Activated T-helper 1 cell treated with anti-CD3 and anti-CD28 coated beads, Interleukin-2, amount 50 U/mL, for 16 hours (primary cell): ENCODE measurements around the gene CACNA1S.

Experiments used
- DNase-seq, 2 donors: peaks; one replicate each; pipeline ENCODE4 v3.0.0-alpha.2; 2020; ENCODE audit warnings: low read depth in 1 of 2, low spot score in 1 of 2

The CACNA1S gene

GRCh38 chr1:201015551-201016091 is 96.6 kb downstream of the CACNA1S start:
- no peak for DNase-seq

- no peak for DNase-seq
These were observed 97.4 kb downstream of the CACNA1S start for GRCh38 chr1:201014816-201015200.

- no peak for DNase-seq
These were observed 98.0 kb downstream of the CACNA1S start for GRCh38 chr1:201013991-201014815.

GRCh38 chr1:201013031-201013485 is 99.2 kb downstream of the CACNA1S start:
- no peak for DNase-seq

GRCh38 chr1:201011616-201012015 is 100.6 kb downstream of the CACNA1S start:
- DNase-seq: no peak

- no peak for DNase-seq
These were observed 102.1 kb downstream of the CACNA1S start for GRCh38 chr1:201009962-201010645.

- DNase-seq: no peak
These were observed 103.4 kb downstream of the CACNA1S start for GRCh38 chr1:201008666-201009360.

GRCh38 chr1:201007481-201007880 is 104.7 kb downstream of the CACNA1S start:
- DNase-seq: no peak

- no peak for DNase-seq
These were observed 105.8 kb downstream of the CACNA1S start for GRCh38 chr1:201006450-201006849.

- no peak for DNase-seq
These were observed 107.5 kb downstream of the CACNA1S start for GRCh38 chr1:201004732-201005131.

GRCh38 chr1:201004154-201004553 is 108.1 kb downstream of the CACNA1S start:
- DNase-seq: no peak

GRCh38 chr1:201002510-201002909 is 109.7 kb downstream of the CACNA1S start:
- DNase-seq: no peak

- no peak for DNase-seq
These were observed 110.3 kb downstream of the CACNA1S start for GRCh38 chr1:201001962-201002361.

- no peak for DNase-seq
These were observed 111.8 kb downstream of the CACNA1S start for GRCh38 chr1:201000391-201000790.

GRCh38 chr1:200999667-201000066 is 112.6 kb downstream of the CACNA1S start:
- DNase-seq: no peak

- DNase-seq: no peak
These were observed 113.9 kb downstream of the CACNA1S start for GRCh38 chr1:200998323-200998722.

GRCh38 chr1:200992382-200993048 is 119.7 kb downstream of the CACNA1S start:
- DNase-seq: no peak

- no peak for DNase-seq
These were observed 121.1 kb downstream of the CACNA1S start for GRCh38 chr1:200991097-200991614.

- no peak for DNase-seq
These were observed 122.1 kb downstream of the CACNA1S start for GRCh38 chr1:200990114-200990513.
